Psoas muscle (tissue), 8 donors: ENCODE measurements around the gene GCK. TPM values are rescaled to one million over a fixed set of nuclear protein-coding genes. Genes with fewer than 3 reads are reported as not detected.

Source experiments
- ATAC-seq, 4 donors: fragments of 200-7000 bp; cut with Tn5 transposase; one replicate each; pipeline ENCODE4 v1.9.1; 2020; ENCODE audit warnings: moderate library complexity in 3 of 4, mild to moderate bottlenecking in 2 of 4
- DNase-seq, 2 donors: peaks; one replicate each; pipeline ENCODE4 v3.0.0-alpha.2; 2020
- H3K27ac ChIP-seq: fragments of 200-600 bp; one replicate; pipeline ENCODE4 v1.8.0; 2022
- H3K27me3 ChIP-seq, 3 donors: fragments of 200-600 bp in 1 of 3; one replicate each; pipeline versions ENCODE4 v1.6.1 to v1.8.0; 2013 to 2022; ENCODE audit warnings: low read length in 2 of 3, mild to moderate bottlenecking in 2 of 3, moderate library complexity in 1 of 3; ENCODE audit not compliant: insufficient read depth in 3 of 3
- H3K36me3 ChIP-seq, 2 donors: fragments of 200-600 bp in 1 of 2; one replicate each; pipeline versions ENCODE4 v1.6.1 to v1.8.0; 2013 to 2022; ENCODE audit warnings: low read depth in 1 of 2, mild to moderate bottlenecking in 1 of 2, moderate library complexity in 1 of 2; ENCODE audit not compliant: insufficient read depth in 1 of 2
- H3K4me1 ChIP-seq: fragments of 200-600 bp; one replicate; pipeline ENCODE4 v1.8.0; 2022
- H3K4me3 ChIP-seq: fragments of 200-600 bp; one replicate; pipeline ENCODE4 v1.8.0; 2022; ENCODE audit warnings: mild to moderate bottlenecking
- H3K9me3 ChIP-seq: fragments of 200-600 bp; one replicate; pipeline ENCODE4 v1.8.0; 2022
- WGBS, 3 donors: extraction: QIAGEN DNeasy Blood & Tissue Kit; methylation state at CpG; one replicate each; pipeline versions ENCODE4 v1.1.6 to v1.1.7; 2013; 5-methylcytosine and 5-hydroxymethylcytosine counted together
- intact Hi-C, 2 donors: fragments of 100-400 bp; cut with DNase I; formaldehyde crosslinking; loops; one replicate each; pipeline versions ENCODE4 v1.11.0 to v1.14.2; 2022
- polyA plus RNA-seq, 3 donors: library from polyadenylated mRNA; stranded (reverse); fragments of 200-250 nt; gene quantifications; one replicate each; pipeline ENCODE4 v1.2.3, GENCODE V29; 2013
- total RNA-seq, 4 donors: library from RNA; stranded (reverse); fragmentation: NEBNext Ultra II Directional in 2 of 4; extraction: Animal tissue kit (Norgen Biotek cat#: 25700) in 2 of 4; gene quantifications; one replicate each; pipeline versions ENCODE4 v1.2.1 to v1.2.4, GENCODE V29; 2021 to 2023
- TF ChIP-seq, protein P1 (sequence below): fragments of 200-600 bp; IDR thresholded peaks from one replicate; pipeline ENCODE4 v1.8.0; 2022; ENCODE audit warnings: antibody characterized with exemption
- donor health status: healthy with polysubstance abuse.
- donor health status: DM: no; HTN: no; CAD: no; lungs with moderate emphysema.
- donor health status: Bipolar disorder and iron deficiency.
- donor health status: healthy.
- donor health status: DM: yes; HTN: yes; CAD: no.
- donor health status: DM: no; HTN: no; CAD: no.
- donor health status: DM: no; HTN: no; CAD: no.
- donor health status: DM: yes; HTN: yes; CAD: no.

GCK gene
- total and polyA plus RNA-seq, 7 donors, result 0.07 to 0.11 (median 0.08) TPM; not detected in 4

DNA sequence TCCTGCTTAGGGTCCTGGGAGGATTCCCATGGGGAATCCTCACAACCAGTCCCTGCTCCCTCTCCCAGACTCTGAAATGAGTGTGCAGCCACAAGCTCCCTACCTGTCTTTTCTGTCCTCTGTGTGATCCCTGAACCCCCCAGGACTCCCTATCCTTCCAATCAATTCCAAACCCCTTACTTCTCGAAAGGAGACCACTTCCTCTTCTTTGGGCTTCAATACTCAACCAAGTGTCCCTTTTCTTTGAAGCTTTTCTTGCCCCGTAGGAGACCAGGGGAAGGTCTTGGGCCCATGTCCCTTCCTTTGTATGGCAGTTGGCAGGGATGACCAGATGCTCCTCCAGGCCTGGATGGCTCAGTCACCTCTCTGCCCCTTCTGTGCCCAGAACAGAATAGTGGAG lies 83.4 kb downstream of the GCK start:
- DNase-seq (no peak), ATAC-seq (no peak)
- Histone ChIP-seq H3K4me3 (peak overlapping the region; percentile 59), H3K4me1 (no peaks in the 10 kb centered on the region), H3K36me3 (no peaks in the 10 kb centered on the region), H3K27me3 (peaks cover 0 to 11% (median 6%) of the 10 kb centered on the region in 3 donors), H3K27ac (no peak overlapping the region), H3K9me3 (no peaks in the 10 kb centered on the region)
- intact Hi-C loops, result no loop called here
- TF ChIP-seq, protein P1, sequence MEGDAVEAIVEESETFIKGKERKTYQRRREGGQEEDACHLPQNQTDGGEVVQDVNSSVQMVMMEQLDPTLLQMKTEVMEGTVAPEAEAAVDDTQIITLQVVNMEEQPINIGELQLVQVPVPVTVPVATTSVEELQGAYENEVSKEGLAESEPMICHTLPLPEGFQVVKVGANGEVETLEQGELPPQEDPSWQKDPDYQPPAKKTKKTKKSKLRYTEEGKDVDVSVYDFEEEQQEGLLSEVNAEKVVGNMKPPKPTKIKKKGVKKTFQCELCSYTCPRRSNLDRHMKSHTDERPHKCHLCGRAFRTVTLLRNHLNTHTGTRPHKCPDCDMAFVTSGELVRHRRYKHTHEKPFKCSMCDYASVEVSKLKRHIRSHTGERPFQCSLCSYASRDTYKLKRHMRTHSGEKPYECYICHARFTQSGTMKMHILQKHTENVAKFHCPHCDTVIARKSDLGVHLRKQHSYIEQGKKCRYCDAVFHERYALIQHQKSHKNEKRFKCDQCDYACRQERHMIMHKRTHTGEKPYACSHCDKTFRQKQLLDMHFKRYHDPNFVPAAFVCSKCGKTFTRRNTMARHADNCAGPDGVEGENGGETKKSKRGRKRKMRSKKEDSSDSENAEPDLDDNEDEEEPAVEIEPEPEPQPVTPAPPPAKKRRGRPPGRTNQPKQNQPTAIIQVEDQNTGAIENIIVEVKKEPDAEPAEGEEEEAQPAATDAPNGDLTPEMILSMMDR, result no peak
- 87 to 88% (median 87%) methylated on average over 2 of the region's 2 CpGs for WGBS, 3 donors

DNA sequence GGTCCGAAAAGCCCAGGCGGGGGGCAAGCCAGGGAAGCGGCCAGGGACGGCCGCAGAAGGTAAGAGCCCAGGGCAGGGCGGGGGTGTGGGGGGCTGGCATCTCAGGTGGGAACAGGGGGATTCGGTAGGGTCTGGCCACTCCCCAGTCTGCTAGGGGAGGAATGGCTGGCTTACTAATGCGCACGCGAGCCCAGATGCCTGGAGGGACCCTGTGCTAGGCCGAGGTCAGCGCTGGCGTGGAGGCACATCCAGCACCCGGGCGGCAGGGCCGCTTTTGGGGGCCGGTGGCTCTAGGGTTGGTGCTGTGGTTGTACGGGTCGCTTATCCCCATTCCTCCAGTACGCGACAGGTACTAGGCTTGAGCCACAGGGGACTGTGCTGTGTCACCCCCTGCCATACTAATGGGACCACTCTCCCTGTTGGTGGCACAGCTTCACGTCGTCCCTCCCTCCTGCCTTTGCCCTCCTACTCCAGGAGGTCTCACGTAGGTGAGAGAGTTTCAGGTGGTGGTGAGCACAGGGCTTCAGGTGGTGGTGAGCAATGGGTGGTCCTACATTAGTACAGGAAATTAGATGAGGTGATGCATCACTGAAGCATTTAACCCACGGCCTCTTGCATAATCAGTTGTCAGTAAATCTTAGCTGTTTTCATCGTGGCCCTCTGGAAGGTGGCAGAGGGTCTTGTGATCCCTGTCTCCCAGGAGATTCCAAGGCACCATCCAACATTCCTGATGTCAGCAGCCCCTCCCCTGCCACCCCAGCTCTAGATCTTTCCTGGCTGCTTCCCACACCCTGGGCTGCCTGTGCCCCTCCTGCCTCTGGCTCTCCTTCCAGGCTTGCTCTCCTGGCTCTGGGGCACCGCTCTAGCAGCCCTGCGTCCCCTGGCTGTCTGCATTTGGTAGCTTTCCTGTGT lies 84.1 kb downstream of the GCK start:
- Histone ChIP-seq H3K27me3 (peaks cover 0 to 11% (median 6%) of the 10 kb centered on the region in 3 donors), H3K4me3 (peak overlapping the region; percentile 59), H3K36me3 (no peaks in the 10 kb centered on the region), H3K4me1 (no peaks in the 10 kb centered on the region), H3K9me3 (no peaks in the 10 kb centered on the region), H3K27ac (peak overlapping the region; percentile 58)
- intact Hi-C loops, result no loop called here
- 39 to 47% (median 46%) methylated on average over 20 to 28 of the region's 28 CpGs for WGBS, 3 donors
- DNase-seq, result peak in 1 of 2 donors; percentile 59
- TF ChIP-seq, protein P1, result no peak
- ATAC-seq, result peak; percentile 17 to 41 (median 22)

GRCh38 chr7:44103923-44104859 lies 85.0 kb downstream of the GCK start, which contains the start of gene AEBP1:
Gene AEBP1, plus strand, starts transcription at chr7:44104345. Its CDS starts 321 bp downstream, at chr7:44104666.
- 10 to 18% (median 13%) methylated on average over 47 to 83 of the region's 87 CpGs for WGBS, 3 donors

DNA sequence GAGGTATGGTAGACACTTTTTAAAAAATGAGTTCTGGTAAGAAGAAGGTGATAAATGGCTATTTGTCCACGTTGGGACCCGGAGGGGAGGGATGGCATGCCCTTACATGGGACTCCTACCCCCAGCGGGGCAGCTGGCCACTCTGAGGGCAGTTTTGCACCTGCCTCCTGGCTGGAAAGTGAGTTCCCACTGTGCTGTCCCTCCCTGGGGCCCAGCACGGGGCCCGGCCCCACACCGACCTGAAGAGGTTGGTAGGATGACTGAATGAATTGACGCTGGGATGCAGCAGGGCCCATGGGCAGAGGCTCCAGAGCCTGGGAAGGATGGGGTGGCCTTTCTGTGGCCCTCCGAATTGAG lies 85.7 kb downstream of the GCK start:
- no peak overlapping the region for H3K4me3 ChIP-seq
- intact Hi-C loops, result no loop called here
- H3K36me3 ChIP-seq, result no peaks in the 10 kb centered on the region
- no peaks in the 10 kb centered on the region for H3K4me1 ChIP-seq
- H3K27me3 ChIP-seq, result peaks cover 0 to 11% (median 6%) of the 10 kb centered on the region in 3 donors
- no peaks in the 10 kb centered on the region for H3K9me3 ChIP-seq
- H3K27ac ChIP-seq, result peak overlapping the region; percentile 53
- ATAC-seq (no peak), DNase-seq (no peak)
- TF ChIP-seq, protein P1, result no peak
- WGBS, 3 donors, result 67 to 74% (median 70%) methylated on average over 8 of the region's 8 CpGs

More at GRCh38 chr7:44103923-44104859, 85.0 kb downstream of the GCK start, which contains the start of gene AEBP1:
- peak within 1 kb of the TSS; percentile 59 for H3K4me3 ChIP-seq
- ATAC-seq, result peak in 3 of 4 donors; percentile 16 to 42 (median 27)
- peak within 1 kb of the TSS; percentile 58 for H3K27ac ChIP-seq
- intact Hi-C loops, result no loop called here
- TF ChIP-seq, protein P1, result no peak
- peaks cover 0 to 11% (median 6%) of the 10 kb centered on the region in 3 donors for H3K27me3 ChIP-seq
- H3K36me3 ChIP-seq, result no peaks in the 10 kb centered on the region
- no peaks in the 10 kb centered on the region for H3K4me1 ChIP-seq
- no peaks in the 10 kb centered on the region for H3K9me3 ChIP-seq
- peak; percentile 62 to 66 for DNase-seq
